SU-DHL-6 (cell line): ENCODE measurements around the gene RBM20.

Experiments
- H2AFZ ChIP-seq: fragments of 200-600 bp; sonication (generic); 2 replicates; pipeline ENCODE4 v1.6.1; 2014; ENCODE audit warnings: low read depth, mild to moderate bottlenecking, moderate library complexity, mixed read lengths, antibody characterized with exemption, low read length; ENCODE audit not compliant: severe bottlenecking
- H3F3A ChIP-seq: fragments of 200-600 bp; shearing (Covaris generic); 2 replicates; pipeline ENCODE4 v1.6.0; 2016; ENCODE audit warnings: antibody characterized with exemption, mild to moderate bottlenecking; ENCODE audit not compliant: insufficient read depth
- H3K27ac ChIP-seq: fragments of 200-600 bp; sonication (generic); 2 replicates; pipeline ENCODE4 v1.5.1; 2016; ENCODE audit warnings: low read depth, mild to moderate bottlenecking, low read length, moderate library complexity, mixed read lengths
- H3K27me3 ChIP-seq: fragments of 200-600 bp; sonication (generic), shearing (Covaris generic); 2 replicates; pipeline ENCODE4 v1.6.0; 2014; ENCODE audit warnings: mild to moderate bottlenecking, low read length
- H3K36me3 ChIP-seq: fragments of 200-600 bp; sonication (generic); 2 replicates; pipeline ENCODE4 v1.6.1; 2014; ENCODE audit warnings: mild to moderate bottlenecking, low read length, mixed read lengths
- H3K4me2 ChIP-seq: fragments of 300-600, 200-600 bp; shearing (Covaris generic), sonication (generic); 2 replicates; pipeline ENCODE4 v1.6.0; 2014; ENCODE audit warnings: low read length, low read depth, mild to moderate bottlenecking; ENCODE audit not compliant: poor library complexity, severe bottlenecking
- H3K4me3 ChIP-seq: fragments of 200-600 bp; sonication (generic); 2 replicates; pipeline ENCODE4 v1.5.1; 2014; ENCODE audit warnings: antibody characterized with exemption, low read length, mild to moderate bottlenecking, mixed read lengths; ENCODE audit not compliant: insufficient read depth, poor library complexity, severe bottlenecking
- H3K79me2 ChIP-seq: fragments of 200-600 bp; sonication (generic); 2 replicates; pipeline ENCODE4 v1.6.1; 2014; ENCODE audit warnings: mild to moderate bottlenecking, low read length, moderate library complexity; ENCODE audit not compliant: insufficient read depth
- H3K9ac ChIP-seq: fragments of 200-600 bp; sonication (generic); 2 replicates; pipeline ENCODE4 v1.7.0; 2014; ENCODE audit warnings: mild to moderate bottlenecking, low read length
- H3K9me2 ChIP-seq: fragments of 200-600 bp; sonication (generic); replicated peaks from 2 replicates; pipeline ENCODE4 v1.6.1; 2014; ENCODE audit warnings: low read length; ENCODE audit not compliant: insufficient read depth
- H3K9me3 ChIP-seq: fragments of 200-600 bp; sonication (generic); 2 replicates; pipeline ENCODE4 v1.6.1; 2014; ENCODE audit warnings: low read length, mixed read lengths; ENCODE audit not compliant: insufficient read depth
- H4K20me1 ChIP-seq: fragments of 200-600 bp; sonication (generic); 2 replicates; pipeline ENCODE4 v1.6.1; 2014; ENCODE audit warnings: low read depth, mild to moderate bottlenecking, antibody characterized with exemption, low read length, moderate library complexity, mixed read lengths
- EZH2phosphoT487 ChIP-seq: fragments of 200-600 bp; sonication (generic), shearing (Covaris generic); conservative IDR thresholded peaks from 2 replicates; pipeline ENCODE4 v1.6.1; 2018; ENCODE audit warnings: mild to moderate bottlenecking, antibody characterized with exemption, low read length, moderate library complexity, mixed read lengths
- TF ChIP-seq, protein P1 (sequence below): fragments of 200-600 bp; sonication (generic); IDR thresholded peaks from one replicate; pipeline ENCODE4 v1.5.1; 2017; ENCODE audit warnings: antibody characterized with exemption, mild to moderate bottlenecking, low read length, moderate library complexity; ENCODE audit not compliant: insufficient read depth, poor library complexity, severe bottlenecking

Gene RBM20

GRCh38 chr10:110778211-110778610 is 134.1 kb downstream of the RBM20 start:
- no peak overlapping the region for H3K27ac ChIP-seq
- no peaks in the 10 kb centered on the region for H3K9me2 ChIP-seq
- H2AFZ ChIP-seq = no peak overlapping the region
- H3K4me2 ChIP-seq = no peak overlapping the region
- no peaks in the 10 kb centered on the region for H4K20me1 ChIP-seq
- H3K9ac ChIP-seq = no peak overlapping the region
- no peaks in the 10 kb centered on the region for H3K36me3 ChIP-seq
- H3F3A ChIP-seq = no peaks in the 10 kb centered on the region
- H3K27me3 ChIP-seq = no peaks in the 10 kb centered on the region
- H3K79me2 ChIP-seq = no peaks in the 10 kb centered on the region
- H3K4me3 ChIP-seq = no peak overlapping the region
- H3K9me3 ChIP-seq = no peaks in the 10 kb centered on the region
- no peak for TF ChIP-seq EZH2phosphoT487
- TF ChIP-seq, protein P1, sequence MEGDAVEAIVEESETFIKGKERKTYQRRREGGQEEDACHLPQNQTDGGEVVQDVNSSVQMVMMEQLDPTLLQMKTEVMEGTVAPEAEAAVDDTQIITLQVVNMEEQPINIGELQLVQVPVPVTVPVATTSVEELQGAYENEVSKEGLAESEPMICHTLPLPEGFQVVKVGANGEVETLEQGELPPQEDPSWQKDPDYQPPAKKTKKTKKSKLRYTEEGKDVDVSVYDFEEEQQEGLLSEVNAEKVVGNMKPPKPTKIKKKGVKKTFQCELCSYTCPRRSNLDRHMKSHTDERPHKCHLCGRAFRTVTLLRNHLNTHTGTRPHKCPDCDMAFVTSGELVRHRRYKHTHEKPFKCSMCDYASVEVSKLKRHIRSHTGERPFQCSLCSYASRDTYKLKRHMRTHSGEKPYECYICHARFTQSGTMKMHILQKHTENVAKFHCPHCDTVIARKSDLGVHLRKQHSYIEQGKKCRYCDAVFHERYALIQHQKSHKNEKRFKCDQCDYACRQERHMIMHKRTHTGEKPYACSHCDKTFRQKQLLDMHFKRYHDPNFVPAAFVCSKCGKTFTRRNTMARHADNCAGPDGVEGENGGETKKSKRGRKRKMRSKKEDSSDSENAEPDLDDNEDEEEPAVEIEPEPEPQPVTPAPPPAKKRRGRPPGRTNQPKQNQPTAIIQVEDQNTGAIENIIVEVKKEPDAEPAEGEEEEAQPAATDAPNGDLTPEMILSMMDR = no peak

- H3K9me2 ChIP-seq = no peaks in the 10 kb centered on the region
- no peaks in the 10 kb centered on the region for H3K36me3 ChIP-seq
- H4K20me1 ChIP-seq = no peaks in the 10 kb centered on the region
- TF ChIP-seq, protein P1 = no peak
- TF ChIP-seq EZH2phosphoT487 = no peak
- H3K4me2 ChIP-seq = no peak overlapping the region
- H3K9ac ChIP-seq = no peak overlapping the region
- H2AFZ ChIP-seq = no peak overlapping the region
- H3K79me2 ChIP-seq = no peaks in the 10 kb centered on the region
- H3K9me3 ChIP-seq = no peaks in the 10 kb centered on the region
- H3K27me3 ChIP-seq = no peaks in the 10 kb centered on the region
- H3K4me3 ChIP-seq = no peak overlapping the region
- no peak overlapping the region for H3K27ac ChIP-seq
- H3F3A ChIP-seq = no peaks in the 10 kb centered on the region
These were observed 135.4 kb downstream of the RBM20 start for GRCh38 chr10:110779489-110779888.

DNA sequence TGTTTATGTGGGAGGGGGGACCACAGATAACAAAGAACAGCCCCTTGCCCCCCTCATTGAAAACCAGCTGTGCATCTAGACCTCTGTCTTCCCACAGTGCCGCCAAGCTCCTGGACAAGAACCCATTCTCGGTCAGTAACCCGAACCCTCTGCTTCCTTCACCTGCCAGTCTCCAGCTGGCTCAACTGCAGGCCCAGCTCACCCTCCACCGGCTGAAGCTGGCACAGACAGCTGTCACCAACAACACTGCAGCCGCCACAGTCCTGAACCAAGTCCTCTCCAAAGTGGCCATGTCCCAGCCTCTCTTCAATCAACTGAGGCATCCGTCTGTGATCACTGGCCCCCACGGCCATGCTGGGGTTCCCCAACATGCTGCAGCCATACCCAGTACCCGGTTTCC is 136.6 kb downstream of the RBM20 start:
- Histone ChIP-seq H3K79me2 (no peaks in the 10 kb centered on the region), H4K20me1 (no peaks in the 10 kb centered on the region), H2AFZ (no peak overlapping the region)

More for the DNA sequence above, 136.6 kb downstream of the RBM20 start:
- Histone ChIP-seq H3K36me3 (no peaks in the 10 kb centered on the region), H3K27me3 (no peaks in the 10 kb centered on the region), H3K9me2 (no peaks in the 10 kb centered on the region), H3K27ac (no peak overlapping the region), H3K9ac (no peak overlapping the region), H3K9me3 (no peaks in the 10 kb centered on the region), H3F3A (no peaks in the 10 kb centered on the region), H3K4me3 (no peak overlapping the region), H3K4me2 (no peak overlapping the region)
- TF ChIP-seq EZH2phosphoT487 = no peak
- TF ChIP-seq, protein P1 = no peak
